CD4-positive, alpha-beta T cell treated with Interleukin-1 beta for 1 hour (primary cell): ENCODE data around the gene CFAP410.
A peak's percentile ranks its signal among the peaks of the same experiment; 100 is the strongest.

ENCODE experiments used
- DNase-seq, 2 donors: peaks; one replicate each; pipeline ENCODE4 v3.0.0-alpha.2; 2020 to 2022

Gene CFAP410

GRCh38 chr21:44338971-44339910, at the start of gene CFAP410:
Gene CFAP410 (minus strand): TSS chr21:44339390. CDS start chr21:44339194, 196 bp downstream.
- peak; percentile 95 to 97 for DNase-seq

DNA sequence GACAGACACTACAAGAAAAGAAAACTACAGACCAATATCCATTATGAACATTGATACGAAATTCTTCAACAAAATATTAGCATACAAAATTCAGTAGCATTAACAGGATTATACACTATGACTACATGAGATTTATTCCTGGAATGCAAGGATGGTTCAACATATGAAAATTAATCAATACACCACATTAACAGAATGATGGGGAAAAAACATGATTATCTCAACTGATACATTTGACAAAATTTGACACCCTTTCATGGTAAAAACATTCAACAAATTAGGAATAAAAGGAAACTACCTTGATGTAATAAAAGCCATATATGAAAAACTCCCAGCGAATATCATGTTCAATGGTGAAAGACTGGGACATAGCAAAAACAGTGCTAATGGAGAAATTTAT, 45.8 kb upstream of the CFAP410 start:
- DNase-seq: no peak

DNA sequence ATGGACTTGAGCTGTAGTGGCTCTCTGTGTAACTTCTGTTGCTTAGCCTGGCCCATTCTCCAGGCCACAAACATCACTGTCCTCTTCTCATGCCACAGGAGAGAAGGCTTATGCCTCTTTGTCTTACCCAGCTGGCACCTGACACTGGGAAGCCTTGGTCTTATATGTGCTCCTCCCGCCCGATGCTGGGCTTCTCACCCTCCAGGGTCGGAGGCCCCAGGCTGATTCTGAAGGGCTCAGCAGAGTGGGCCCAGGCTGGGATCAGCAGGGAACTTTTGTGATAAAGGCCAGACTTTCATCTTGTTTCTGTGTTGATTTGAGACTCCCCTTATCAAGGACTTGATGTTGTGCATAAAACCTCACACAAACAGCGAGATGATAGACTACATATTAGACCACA, 44.0 kb upstream of the CFAP410 start:
- DNase-seq: no peak

DNA sequence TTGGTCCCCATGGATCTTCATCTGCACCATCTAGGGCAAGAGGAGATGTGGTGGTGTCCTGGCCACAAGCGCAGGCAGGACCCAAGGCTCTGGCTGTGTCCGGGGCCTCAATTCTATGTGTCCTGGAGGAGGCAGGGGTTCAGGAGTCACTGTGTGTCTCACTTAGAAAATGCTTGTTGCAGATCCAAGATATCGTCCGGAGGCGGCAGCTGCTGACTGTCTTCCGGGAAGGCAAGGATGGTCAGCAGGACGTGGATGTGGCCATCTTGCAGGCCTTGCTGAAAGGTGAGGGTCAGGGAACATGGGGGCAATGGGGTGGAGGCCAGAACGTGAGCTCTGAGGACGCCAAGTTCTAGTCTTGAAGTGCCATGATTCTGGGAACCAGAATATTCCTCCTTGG, 43.3 kb upstream of the CFAP410 start:
- no peak for DNase-seq

DNA sequence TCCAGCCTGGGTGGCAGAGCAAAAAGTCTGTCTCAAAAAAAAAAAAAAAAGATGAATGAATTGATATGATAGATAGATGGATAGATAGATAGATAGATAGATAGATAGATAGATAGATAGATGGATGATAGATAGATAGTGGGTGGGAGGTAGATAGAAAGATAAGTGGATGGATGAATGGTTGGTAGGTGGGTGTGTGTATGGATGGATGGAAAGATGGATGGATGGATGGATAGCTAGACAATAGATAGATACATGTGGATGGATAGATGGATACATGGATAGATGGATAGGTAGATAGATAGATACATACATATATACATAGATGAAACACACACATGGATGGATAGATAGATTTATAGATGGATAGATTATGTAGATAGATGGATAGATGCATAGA, 42.7 kb upstream of the CFAP410 start:
- DNase-seq: no peak

GRCh38 chr21:44380876-44381275, 41.7 kb upstream of the CFAP410 start:
- DNase-seq: no peak

DNA sequence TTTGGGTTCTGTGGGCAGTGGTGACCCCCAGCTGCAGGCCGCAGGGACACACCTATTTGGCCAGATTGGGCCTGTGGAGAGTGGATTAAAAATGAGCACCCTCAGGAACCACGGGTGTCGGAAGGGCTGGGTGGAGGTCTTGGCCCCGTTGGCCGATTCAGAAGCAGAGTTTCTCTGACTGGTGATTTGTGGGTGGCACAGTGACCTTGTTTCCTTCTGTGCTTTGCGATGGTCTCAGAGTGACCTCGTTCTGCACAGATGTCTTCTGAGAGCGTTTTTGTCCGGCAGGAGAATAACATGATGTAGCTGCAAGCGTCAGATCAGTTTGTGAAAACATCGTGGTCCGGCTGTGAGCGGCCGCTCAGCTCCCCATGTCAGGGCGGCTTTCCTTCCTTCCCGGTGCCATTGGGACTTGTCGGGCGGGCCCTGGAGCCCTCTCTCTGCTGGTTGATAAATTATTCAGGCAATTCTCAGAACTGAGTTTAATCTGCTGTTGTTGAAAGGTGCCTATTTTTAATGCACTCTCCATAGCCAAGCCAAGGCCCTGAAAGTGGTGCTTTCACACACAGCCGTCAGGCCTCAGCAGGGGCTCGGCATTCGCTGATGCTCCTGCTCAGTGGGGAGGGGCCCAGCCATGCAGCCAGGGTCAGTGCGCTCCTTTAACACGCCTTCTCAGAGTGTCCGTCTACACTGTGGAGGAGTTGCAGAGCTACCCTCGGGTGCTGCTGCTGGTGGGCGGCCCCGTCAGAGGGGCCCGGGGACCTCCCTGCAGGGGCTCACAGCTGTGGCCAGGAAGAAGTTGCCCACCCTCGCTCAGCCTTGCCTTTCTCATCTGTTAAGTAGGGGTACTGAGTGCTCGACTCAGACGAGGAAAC, 41.0 kb upstream of the CFAP410 start:
- DNase-seq: no peak

- no peak for DNase-seq
These were observed 40.3 kb upstream of the CFAP410 start for GRCh38 chr21:44379515-44379848.

DNA sequence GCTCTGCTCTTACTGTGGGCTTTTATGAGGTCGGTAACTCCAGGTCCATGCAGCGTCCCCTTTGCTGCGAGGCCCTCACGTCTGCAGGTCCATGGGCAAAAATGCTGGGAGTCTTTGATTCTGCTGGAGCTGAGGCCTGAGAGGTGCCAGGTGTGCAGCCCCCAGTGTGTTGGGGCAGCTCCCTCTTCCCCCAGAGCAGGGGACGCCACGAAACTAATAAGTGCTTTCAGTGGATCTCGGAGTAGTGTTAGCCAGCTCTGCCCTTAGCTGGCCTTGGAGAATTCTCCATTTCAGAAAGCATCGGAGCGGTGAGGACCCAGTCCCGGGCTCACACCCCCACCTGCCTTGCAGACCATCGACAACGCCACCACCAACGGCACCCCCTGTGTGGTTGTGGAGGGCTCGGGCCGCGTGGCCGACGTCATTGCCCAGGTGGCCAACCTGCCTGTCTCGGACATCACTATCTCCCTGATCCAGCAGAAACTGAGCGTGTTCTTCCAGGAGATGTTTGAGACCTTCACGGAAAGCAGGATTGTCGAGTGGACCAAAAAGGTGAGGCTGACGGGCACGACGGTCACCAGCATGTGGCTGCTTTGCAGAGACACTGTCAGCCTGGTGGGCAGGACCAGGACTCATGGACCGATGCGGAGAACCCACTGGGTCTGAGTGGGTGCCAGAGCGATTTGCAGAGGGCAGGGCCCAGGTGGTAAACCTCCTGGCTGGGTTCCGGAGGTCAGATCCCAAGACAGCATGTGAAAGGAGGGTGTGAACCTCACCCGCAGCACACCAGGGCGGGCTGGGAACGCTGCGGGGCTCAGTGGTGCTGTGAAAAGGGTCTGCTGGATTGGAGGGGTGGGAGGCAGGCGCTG, 39.7 kb upstream of the CFAP410 start:
- DNase-seq: no peak

DNA sequence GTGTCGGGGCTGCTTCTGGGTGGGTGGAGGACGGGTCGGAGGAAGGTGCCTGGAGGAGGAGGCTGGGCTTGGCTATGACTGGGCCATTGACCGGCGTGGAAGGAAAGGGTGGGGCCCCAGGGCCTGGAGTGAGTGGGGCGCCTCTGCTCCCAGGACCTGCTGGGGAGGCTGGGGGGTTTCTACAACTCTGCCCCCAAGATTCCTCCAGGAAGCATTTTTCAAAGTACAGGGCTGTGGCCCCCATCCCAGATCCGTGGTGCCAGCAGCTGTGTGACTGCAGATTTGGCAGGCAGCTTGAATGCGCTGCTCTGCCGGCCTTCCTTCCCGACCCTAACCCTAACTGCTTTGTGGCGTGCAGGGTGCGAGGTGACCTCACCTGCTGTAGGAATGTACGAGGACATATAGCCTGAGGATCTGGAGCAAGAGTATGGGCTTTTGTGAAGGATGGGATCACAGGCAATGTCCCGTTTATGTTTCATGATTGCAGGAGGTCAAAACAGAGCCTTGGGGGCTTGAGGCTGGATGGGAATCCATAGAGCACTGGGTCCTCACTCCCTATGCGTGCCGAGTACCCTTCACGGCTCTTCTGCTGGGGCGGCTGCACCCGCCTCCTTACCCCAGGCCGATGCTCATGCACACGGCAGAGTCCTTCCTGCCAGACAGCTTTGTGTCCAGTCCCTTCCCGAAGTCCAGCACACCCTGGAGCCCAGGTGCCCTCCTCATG, 38.9 kb upstream of the CFAP410 start:
- no peak for DNase-seq

DNA sequence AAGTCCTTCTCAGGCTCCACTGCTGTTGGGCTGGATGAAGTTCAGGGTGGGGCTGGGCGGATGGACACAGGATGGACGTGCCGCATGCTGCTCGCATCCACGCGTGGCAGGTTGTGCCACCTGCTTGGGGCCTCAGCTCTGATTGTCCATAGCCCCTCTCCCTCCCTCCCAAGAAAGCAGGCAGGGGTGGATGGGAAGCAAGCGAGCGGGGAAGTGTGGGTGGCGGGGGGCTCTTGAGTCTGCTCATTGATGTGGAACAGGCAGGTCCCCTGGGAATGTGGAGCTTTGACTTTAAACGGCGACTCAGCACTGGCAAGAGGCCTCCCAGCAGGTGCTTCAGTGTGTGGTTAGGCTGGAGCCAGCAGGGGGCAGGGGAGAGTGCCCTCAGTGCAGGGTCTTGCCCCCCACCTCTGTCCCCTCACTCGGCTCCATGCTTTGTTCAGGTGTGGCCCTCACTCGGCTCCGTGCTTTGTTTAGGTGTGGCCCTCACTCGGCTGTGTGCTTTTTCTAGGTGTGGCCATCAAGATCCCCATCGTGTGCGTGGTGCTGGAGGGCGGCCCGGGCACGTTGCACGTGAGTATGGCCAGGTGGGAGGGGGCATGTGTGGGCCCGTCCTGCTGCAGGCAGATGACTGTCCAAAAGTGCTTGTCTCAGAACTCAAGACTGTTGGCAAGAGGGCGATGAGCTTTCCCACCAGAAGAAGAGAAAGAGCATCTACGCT, 38.2 kb upstream of the CFAP410 start:
- DNase-seq: no peak

- DNase-seq: no peak
These were observed 37.4 kb upstream of the CFAP410 start for GRCh38 chr21:44376606-44377005.

- DNase-seq: no peak
These were observed 36.6 kb upstream of the CFAP410 start for GRCh38 chr21:44375761-44376241.

GRCh38 chr21:44375281-44375651, 36.1 kb upstream of the CFAP410 start:
- peak; percentile 40 to 61 for DNase-seq

DNA sequence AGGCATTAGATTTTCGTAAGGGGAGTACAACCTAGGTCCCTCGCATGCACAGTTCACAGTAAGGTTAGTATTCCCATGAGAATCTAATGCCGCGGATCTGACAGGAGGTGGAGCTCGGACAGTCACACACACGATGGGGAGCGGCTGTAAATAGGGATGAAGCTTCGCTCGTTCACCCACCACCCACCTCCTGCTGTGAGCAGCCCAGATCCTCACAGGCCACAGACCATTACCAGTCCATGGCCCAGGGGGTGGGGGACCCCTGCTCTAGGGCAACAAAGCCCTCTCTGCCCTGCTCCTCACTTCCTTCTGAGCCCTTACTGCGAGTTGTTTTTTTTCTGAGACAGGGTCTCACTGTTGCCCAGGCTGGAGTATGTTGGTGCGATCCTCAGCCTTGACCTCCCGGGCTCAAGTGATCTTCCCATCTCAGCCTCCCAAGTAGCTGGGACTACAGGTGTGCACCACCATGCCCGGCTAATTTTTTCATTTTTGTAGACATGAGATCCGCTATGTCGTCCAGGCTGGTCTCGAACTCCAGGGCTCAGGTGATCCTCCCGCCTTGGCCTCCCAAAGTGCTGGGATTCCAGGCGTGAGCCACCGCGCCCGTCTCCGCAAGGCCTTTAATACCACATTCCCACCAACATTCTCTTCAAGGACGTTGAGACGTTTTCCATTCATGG, 35.6 kb upstream of the CFAP410 start:
- DNase-seq: no peak

DNA sequence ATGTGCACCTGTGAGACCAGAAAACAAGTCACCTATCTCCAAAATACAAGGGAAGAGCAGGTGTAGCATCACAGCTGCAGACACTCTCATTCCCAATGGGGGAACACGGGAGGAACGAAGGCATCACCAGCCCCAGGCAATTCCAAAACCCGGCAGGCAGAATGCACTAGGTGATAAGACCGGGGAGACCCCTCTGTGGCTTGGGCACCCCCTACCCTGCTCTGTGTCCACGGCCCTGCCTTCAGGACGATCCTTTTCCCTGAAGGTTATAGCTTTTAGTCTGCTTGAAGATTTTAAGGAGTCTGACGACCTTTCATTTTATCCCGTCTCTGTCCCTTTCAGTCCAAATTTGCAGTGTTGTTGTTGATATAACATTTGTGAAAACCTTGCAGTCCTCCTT, 33.4 kb upstream of the CFAP410 start:
- no peak for DNase-seq

GRCh38 chr21:44371596-44371995, 32.4 kb upstream of the CFAP410 start:
- no peak for DNase-seq

DNA sequence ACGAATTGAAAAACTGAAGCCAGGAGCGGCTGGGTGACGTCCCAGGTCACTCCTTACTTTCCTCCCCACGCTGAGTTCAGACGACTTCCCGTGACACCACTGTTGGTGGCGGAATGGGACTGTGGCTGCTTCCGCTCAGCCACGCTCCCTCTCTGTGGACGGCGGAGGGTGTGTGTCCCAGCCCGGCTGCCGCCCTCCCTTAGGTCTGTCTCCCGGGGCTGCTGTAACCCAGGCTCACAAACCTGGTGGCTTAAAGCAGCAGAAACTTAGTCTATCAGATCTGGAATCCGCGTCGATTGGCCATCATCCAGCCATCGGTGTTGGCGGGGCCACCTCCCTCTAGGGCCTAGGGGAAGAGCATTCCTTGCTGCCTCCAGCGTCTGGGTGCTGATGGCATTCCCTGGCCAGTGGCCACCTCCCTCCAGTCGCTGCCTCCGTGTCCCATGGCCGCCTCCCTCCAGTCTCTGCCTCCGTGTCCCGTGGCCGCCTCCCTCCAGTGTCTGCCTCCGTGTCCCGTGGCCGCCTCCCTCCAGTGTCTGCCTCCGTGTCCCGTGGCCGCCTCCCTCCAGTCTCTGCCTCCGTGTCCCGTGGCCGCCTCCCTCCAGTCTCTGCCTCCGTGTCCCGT, 31.7 kb upstream of the CFAP410 start:
- DNase-seq: no peak

GRCh38 chr21:44370027-44370735, 31.0 kb upstream of the CFAP410 start:
- DNase-seq: no peak
